Trophoblast cell (in vitro differentiated cells and primary cell): ENCODE measurements around the gene PLEKHJ1.

Source experiments
- DNase-seq, 2 donors: peaks; one replicate each; pipeline ENCODE4 v3.0.0-alpha.2; 2016
- H2AFZ ChIP-seq: 2 replicates; pipeline ENCODE4 v1.6.1; 2013; ENCODE audit warnings: low read length, moderate library complexity, mild to moderate bottlenecking; ENCODE audit not compliant: insufficient read depth, poor library complexity
- H2AK5ac ChIP-seq: 2 replicates; pipeline ENCODE4 v1.6.1; 2013; ENCODE audit warnings: mild to moderate bottlenecking, low read length
- H2BK120ac ChIP-seq: 2 replicates; pipeline ENCODE4 v1.6.1; 2013; ENCODE audit warnings: low read length, mild to moderate bottlenecking, moderate library complexity; ENCODE audit not compliant: insufficient read depth, poor library complexity
- H2BK12ac ChIP-seq: 2 replicates; pipeline ENCODE4 v1.6.1; 2013; ENCODE audit warnings: mild to moderate bottlenecking, low read length, moderate library complexity
- H2BK5ac ChIP-seq: 2 replicates; pipeline ENCODE4 v1.6.1; 2013; ENCODE audit warnings: low read length, low read depth, moderate library complexity, mild to moderate bottlenecking; ENCODE audit not compliant: poor library complexity
- H3K14ac ChIP-seq: 2 replicates; pipeline ENCODE4 v1.6.1; 2013; ENCODE audit warnings: mild to moderate bottlenecking, low read length
- H3K18ac ChIP-seq: 2 replicates; pipeline ENCODE4 v1.6.1; 2013; ENCODE audit warnings: mild to moderate bottlenecking, low read length
- H3K23ac ChIP-seq: 2 replicates; pipeline ENCODE4 v1.6.1; 2013; ENCODE audit warnings: low read length
- H3K27ac ChIP-seq: 2 replicates; pipeline ENCODE4 v1.5.1; 2013; ENCODE audit warnings: low read depth, mild to moderate bottlenecking, inconsistent platforms, low read length, moderate library complexity
- H3K27me3 ChIP-seq: 2 replicates; pipeline ENCODE4 v1.6.1; 2013; ENCODE audit warnings: inconsistent platforms, mild to moderate bottlenecking, low read length, moderate library complexity; ENCODE audit not compliant: insufficient read depth
- H3K36me3 ChIP-seq, 2 experiments: 1 replicate in 1 of 2; 2 replicates in 1 of 2; pipeline ENCODE4 v1.6.1; 2013; ENCODE audit warnings: low read length in 2 of 2, mild to moderate bottlenecking in 2 of 2, moderate library complexity in 1 of 2; ENCODE audit not compliant: insufficient read depth in 2 of 2, control insufficient read depth in 1 of 2
- H3K4ac ChIP-seq: 2 replicates; pipeline ENCODE4 v1.6.1; 2013; ENCODE audit warnings: low read depth, mild to moderate bottlenecking, low read length, moderate library complexity
- H3K4me1 ChIP-seq, 2 experiments: 1 replicate in 1 of 2; 2 replicates in 1 of 2; pipeline ENCODE4 v1.6.1; 2013; ENCODE audit warnings: low read length in 2 of 2, mild to moderate bottlenecking in 2 of 2, moderate library complexity in 1 of 2; ENCODE audit not compliant: insufficient read depth in 2 of 2, control insufficient read depth in 1 of 2
- H3K4me2 ChIP-seq: 2 replicates; pipeline ENCODE4 v1.6.1; 2013; ENCODE audit warnings: inconsistent platforms, mild to moderate bottlenecking, low read length, moderate library complexity
- H3K4me3 ChIP-seq: 2 replicates; pipeline ENCODE4 v1.5.1; 2013; ENCODE audit warnings: mild to moderate bottlenecking, low read depth, low read length, inconsistent platforms
- H3K79me1 ChIP-seq: one replicate; pipeline ENCODE4 v1.6.1; 2013; ENCODE audit warnings: low read length
- H3K79me2 ChIP-seq: 2 replicates; pipeline ENCODE4 v1.6.1; 2013; ENCODE audit warnings: low read length, mild to moderate bottlenecking; ENCODE audit not compliant: control insufficient read depth, insufficient read depth, poor library complexity
- H3K9ac ChIP-seq: 2 replicates; pipeline ENCODE4 v1.6.1; 2013; ENCODE audit warnings: mild to moderate bottlenecking, low read length
- H3K9me3 ChIP-seq: 2 replicates; pipeline ENCODE4 v1.6.1; 2013; ENCODE audit warnings: low read depth, mild to moderate bottlenecking, control low read depth, inconsistent platforms, low read length; ENCODE audit not compliant: insufficient read depth
- H4K12ac ChIP-seq: 2 replicates; pipeline ENCODE4 v1.6.1; 2013; ENCODE audit warnings: low read depth, mild to moderate bottlenecking, low read length, moderate library complexity
- H4K8ac ChIP-seq: 2 replicates; pipeline ENCODE4 v1.6.1; 2013; ENCODE audit warnings: low read depth, mild to moderate bottlenecking, low read length, moderate library complexity
- H4K91ac ChIP-seq: one replicate; pipeline ENCODE4 v1.6.1; 2013; ENCODE audit warnings: low read depth, mild to moderate bottlenecking, low read length, moderate library complexity
- WGBS: extraction: QIAGEN DNeasy Blood & Tissue Kit; methylation state at CpG from one replicate; pipeline ENCODE4 v1.1.7; 2013; ENCODE audit warnings: missing lambda C conversion rate; ENCODE audit not compliant: insufficient read length, insufficient coverage; ENCODE audit errors: extremely low coverage; 5-methylcytosine and 5-hydroxymethylcytosine counted together

PLEKHJ1 gene

GRCh38 chr19:2195361-2195760 is 40.8 kb downstream of the PLEKHJ1 start:
- Histone ChIP-seq H3K4ac (no peak overlapping the region), H2BK12ac (no peak overlapping the region)
- no CpG with 5 or more reads among the region's 13 CpGs for WGBS

DNA sequence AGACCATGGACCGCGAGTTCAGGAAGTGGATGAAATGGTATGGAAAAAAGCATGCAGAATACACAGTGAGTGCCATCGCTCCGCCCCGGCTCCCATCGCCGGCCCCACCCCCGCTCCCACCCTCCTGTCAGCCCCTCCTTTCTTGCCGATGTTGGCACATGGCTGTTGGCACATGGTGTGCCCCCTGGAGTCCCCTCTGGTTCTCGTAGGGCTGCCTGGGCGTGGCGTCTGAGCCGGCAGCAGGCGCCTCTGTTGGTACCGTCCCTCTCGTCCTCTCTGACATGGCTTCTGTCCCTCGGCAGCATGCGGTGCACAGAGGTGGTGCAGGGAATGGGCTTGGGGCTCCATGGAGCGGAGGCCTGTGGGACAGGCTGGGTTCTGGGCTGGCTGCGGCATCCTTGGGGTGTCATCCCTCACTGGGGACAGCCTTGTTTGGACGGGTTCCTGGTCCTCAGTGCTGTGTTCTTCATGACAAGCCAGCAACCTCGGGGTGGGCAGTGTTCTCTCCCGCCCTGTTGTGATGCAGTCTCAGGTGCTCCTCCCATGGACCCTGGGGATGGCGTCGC is 41.5 kb downstream of the PLEKHJ1 start:
- Histone ChIP-seq H4K91ac (no peak overlapping the region), H2AK5ac (no peak overlapping the region), H4K12ac (no peak overlapping the region), H2BK120ac (no peak overlapping the region), H2AFZ (no peak overlapping the region), H4K8ac (no peak overlapping the region), H3K4me2 (no peak overlapping the region), H2BK12ac (no peak overlapping the region), H3K4ac (no peak overlapping the region), H2BK5ac (no peak overlapping the region), H3K23ac (no peak overlapping the region), H3K36me3 (peaks cover 62 to 65% of the 10 kb centered on the region in 2 experiments), H3K79me2 (no peaks in the 10 kb centered on the region), H3K4me3 (no peak overlapping the region), H3K9ac (no peak overlapping the region), H3K14ac (no peak overlapping the region), H3K18ac (no peak overlapping the region), H3K9me3 (peaks cover 5% of the 10 kb centered on the region), H3K27me3 (no peaks in the 10 kb centered on the region), H3K79me1 (no peaks in the 10 kb centered on the region), H3K4me1 (no peaks in the 10 kb centered on the region), H3K27ac (no peak overlapping the region)
- no CpG with 5 or more reads among the region's 25 CpGs for WGBS
- no peak for DNase-seq

More at GRCh38 chr19:2195361-2195760, 40.8 kb downstream of the PLEKHJ1 start:
- no peak overlapping the region for H3K18ac ChIP-seq
- no peaks in the 10 kb centered on the region for H3K79me1 ChIP-seq
- H3K4me1 ChIP-seq, result no peaks in the 10 kb centered on the region
- H2BK5ac ChIP-seq, result no peak overlapping the region
- no peak overlapping the region for H3K4me2 ChIP-seq
- DNase-seq, result no peak
- H3K9me3 ChIP-seq, result peaks cover 8% of the 10 kb centered on the region
- no peak overlapping the region for H3K27ac ChIP-seq
- no peak overlapping the region for H4K8ac ChIP-seq
- no peak overlapping the region for H2AK5ac ChIP-seq
- H3K27me3 ChIP-seq, result no peaks in the 10 kb centered on the region
- H2BK120ac ChIP-seq, result no peak overlapping the region
- H4K12ac ChIP-seq, result no peak overlapping the region
- H3K36me3 ChIP-seq, result peaks cover 63 to 65% of the 10 kb centered on the region in 2 experiments
- no peaks in the 10 kb centered on the region for H3K79me2 ChIP-seq
- H3K4me3 ChIP-seq, result no peak overlapping the region
- no peak overlapping the region for H4K91ac ChIP-seq
- no peak overlapping the region for H2AFZ ChIP-seq
- H3K14ac ChIP-seq, result no peak overlapping the region
- no peak overlapping the region for H3K9ac ChIP-seq
- no peak overlapping the region for H3K23ac ChIP-seq

DNA sequence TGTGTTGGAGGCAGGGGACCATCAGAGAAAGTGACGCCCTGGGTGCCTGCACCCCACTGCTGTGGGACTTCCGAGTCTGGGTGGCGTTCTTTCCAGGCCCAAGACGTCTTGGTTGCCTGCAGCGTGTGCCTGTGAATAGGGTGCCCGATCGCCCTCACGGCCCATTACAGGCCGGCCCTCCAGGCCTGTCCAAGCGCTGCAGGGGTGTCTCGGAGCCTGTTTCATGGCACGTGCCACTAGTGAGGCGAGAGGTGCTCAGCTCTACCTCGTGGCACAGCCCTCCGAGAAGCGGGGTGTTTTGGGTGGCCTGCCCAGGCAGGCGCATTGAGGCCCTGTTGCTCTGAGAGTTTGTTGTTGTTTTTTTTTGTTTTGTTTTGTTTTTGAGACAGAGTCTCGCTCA is 42.3 kb downstream of the PLEKHJ1 start:
- no CpG with 5 or more reads among the region's 18 CpGs for WGBS

DNA sequence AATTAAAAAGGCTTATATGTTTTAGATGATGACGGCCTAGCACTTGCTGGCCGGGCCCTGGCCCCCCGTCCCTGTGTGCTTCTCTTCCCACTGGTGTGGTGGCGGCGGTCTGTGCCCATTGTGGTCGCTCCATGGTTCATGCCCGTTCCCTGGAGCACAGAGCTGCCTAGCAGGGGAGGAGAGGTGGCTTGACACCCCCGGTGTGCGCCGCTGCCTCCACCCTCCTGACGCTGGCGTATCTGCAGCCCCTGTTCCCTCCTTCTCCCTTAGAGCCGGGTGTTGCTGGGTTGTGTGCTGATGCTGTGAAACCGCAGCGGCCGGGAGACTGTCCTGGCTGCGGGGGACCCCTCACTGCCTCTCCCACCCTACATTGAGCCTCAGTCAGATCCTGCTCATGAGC is 43.3 kb downstream of the PLEKHJ1 start:
- no peak overlapping the region for H4K12ac ChIP-seq
- H3K14ac ChIP-seq, result no peak overlapping the region
- H3K23ac ChIP-seq, result no peak overlapping the region
- no peak for DNase-seq
- no peaks in the 10 kb centered on the region for H3K27me3 ChIP-seq
- no peak overlapping the region for H3K9ac ChIP-seq
- no peak overlapping the region for H2BK5ac ChIP-seq
- no CpG with 5 or more reads among the region's 17 CpGs for WGBS
- no peak overlapping the region for H2BK12ac ChIP-seq
- no peak overlapping the region for H3K27ac ChIP-seq
- no peaks in the 10 kb centered on the region for H3K79me1 ChIP-seq
- no peak overlapping the region for H4K8ac ChIP-seq
- no peaks in the 10 kb centered on the region for H3K79me2 ChIP-seq
- H3K18ac ChIP-seq, result no peak overlapping the region
- H3K4ac ChIP-seq, result no peak overlapping the region
- no peak overlapping the region for H4K91ac ChIP-seq
- peaks cover 5% of the 10 kb centered on the region for H3K9me3 ChIP-seq
- H3K4me2 ChIP-seq, result no peak overlapping the region
- H3K36me3 ChIP-seq, result peaks cover 72 to 77% of the 10 kb centered on the region in 2 experiments
- H3K4me1 ChIP-seq, result no peaks in the 10 kb centered on the region
- H3K4me3 ChIP-seq, result no peak overlapping the region
- H2BK120ac ChIP-seq, result no peak overlapping the region
- H2AK5ac ChIP-seq, result no peak overlapping the region
- H2AFZ ChIP-seq, result no peak overlapping the region

More for the DNA sequence above, 42.3 kb downstream of the PLEKHJ1 start:
- no peak overlapping the region for H4K12ac ChIP-seq
- no peaks in the 10 kb centered on the region for H3K79me1 ChIP-seq
- no peak overlapping the region for H2AFZ ChIP-seq
- H3K4me1 ChIP-seq, result no peaks in the 10 kb centered on the region
- H3K9me3 ChIP-seq, result peaks cover 5% of the 10 kb centered on the region
- no peak overlapping the region for H3K4ac ChIP-seq
- H3K9ac ChIP-seq, result no peak overlapping the region
- no peak overlapping the region for H2BK5ac ChIP-seq
- H4K8ac ChIP-seq, result no peak overlapping the region
- no peak overlapping the region for H2BK120ac ChIP-seq
- H2AK5ac ChIP-seq, result no peak overlapping the region
- H2BK12ac ChIP-seq, result no peak overlapping the region
- no peak overlapping the region for H3K4me2 ChIP-seq
- no peak overlapping the region for H3K14ac ChIP-seq
- H3K36me3 ChIP-seq, result peaks cover 68 to 72% of the 10 kb centered on the region in 2 experiments
- no peak for DNase-seq
- H3K18ac ChIP-seq, result no peak overlapping the region
- H3K27ac ChIP-seq, result no peak overlapping the region
- H4K91ac ChIP-seq, result no peak overlapping the region
- no peaks in the 10 kb centered on the region for H3K79me2 ChIP-seq
- H3K23ac ChIP-seq, result no peak overlapping the region
- peak overlapping the region; percentile 24 for H3K4me3 ChIP-seq
- no peaks in the 10 kb centered on the region for H3K27me3 ChIP-seq
